MG63 (cell line): ENCODE results near the gene TRIM46. TPM values are rescaled to one million over a fixed set of nuclear protein-coding genes. Genes with fewer than 3 reads are reported as not detected.
"Not testable (repeated sequence)": the region's sequence is repeated elsewhere in the genome, so short reads cannot be mapped to it uniquely, and the experiment has no call there.

ENCODE experiments used
- DNase-seq: peaks from one replicate; pipeline ENCODE4 v3.0.0-alpha.2; 2020
- H3K27me3 ChIP-seq: fragments of 250-450 bp; sonication (Bioruptor Pico); 2 replicates; pipeline ENCODE4 v1.5.1; 2020; ENCODE audit warnings: mild to moderate bottlenecking, moderate library complexity
- H3K36me3 ChIP-seq: fragments of 250-450 bp; sonication (Bioruptor Pico); 2 replicates; pipeline ENCODE4 v1.5.1; 2020; ENCODE audit warnings: mild to moderate bottlenecking, moderate library complexity
- H3K4me3 ChIP-seq: fragments of 250-450 bp; sonication (Bioruptor Pico); 2 replicates; pipeline ENCODE4 v1.5.1; 2020; ENCODE audit warnings: mild to moderate bottlenecking, moderate library complexity
- H3K9me3 ChIP-seq: fragments of 250-450 bp; sonication (Bioruptor Pico); 2 replicates; pipeline ENCODE4 v1.5.1; 2020; ENCODE audit warnings: mild to moderate bottlenecking, moderate library complexity
- total RNA-seq: library from RNA; depleted of rRNA; stranded (reverse); fragments of >200 nt; shearing (Covaris generic); gene quantifications from 2 replicates; pipeline ENCODE4 v1.2.3, GENCODE V29; 2014; ENCODE audit warnings: low replicate concordance

TRIM46 gene
- total RNA-seq, 1 experiment from 2014 or later: not detected

- peak overlapping the region; percentile 77 for H3K4me3 ChIP-seq
- no peaks in the 10 kb centered on the region for H3K27me3 ChIP-seq
- H3K36me3 ChIP-seq: peaks cover 20% of the 10 kb centered on the region
- H3K9me3 ChIP-seq: no peaks in the 10 kb centered on the region
- DNase-seq: peak; percentile 97
Measured at GRCh38 chr1:155134880-155135414, 38.7 kb upstream of the TRIM46 start.

GRCh38 chr1:155135415-155136028 is 38.1 kb upstream of the TRIM46 start, which contains the start of gene SLC50A1:
TSS of gene SLC50A1 (plus strand) at chr1:155135852. CDS start at chr1:155135912, 60 bp downstream.
- DNase-seq: peak; percentile 96
- Histone ChIP-seq H3K27me3 (no peaks in the 10 kb centered on the region), H3K4me3 (peak within 1 kb of the TSS; percentile 77), H3K36me3 (peaks cover 20% of the 10 kb centered on the region), H3K9me3 (no peaks in the 10 kb centered on the region)

- no peaks in the 10 kb centered on the region for H3K9me3 ChIP-seq
- no peaks in the 10 kb centered on the region for H3K27me3 ChIP-seq
- DNase-seq: no peak
- H3K4me3 ChIP-seq: peak overlapping the region; percentile 77
- peaks cover 20% of the 10 kb centered on the region for H3K36me3 ChIP-seq
Measured at GRCh38 chr1:155136748-155137147, 36.9 kb upstream of the TRIM46 start.

DNA sequence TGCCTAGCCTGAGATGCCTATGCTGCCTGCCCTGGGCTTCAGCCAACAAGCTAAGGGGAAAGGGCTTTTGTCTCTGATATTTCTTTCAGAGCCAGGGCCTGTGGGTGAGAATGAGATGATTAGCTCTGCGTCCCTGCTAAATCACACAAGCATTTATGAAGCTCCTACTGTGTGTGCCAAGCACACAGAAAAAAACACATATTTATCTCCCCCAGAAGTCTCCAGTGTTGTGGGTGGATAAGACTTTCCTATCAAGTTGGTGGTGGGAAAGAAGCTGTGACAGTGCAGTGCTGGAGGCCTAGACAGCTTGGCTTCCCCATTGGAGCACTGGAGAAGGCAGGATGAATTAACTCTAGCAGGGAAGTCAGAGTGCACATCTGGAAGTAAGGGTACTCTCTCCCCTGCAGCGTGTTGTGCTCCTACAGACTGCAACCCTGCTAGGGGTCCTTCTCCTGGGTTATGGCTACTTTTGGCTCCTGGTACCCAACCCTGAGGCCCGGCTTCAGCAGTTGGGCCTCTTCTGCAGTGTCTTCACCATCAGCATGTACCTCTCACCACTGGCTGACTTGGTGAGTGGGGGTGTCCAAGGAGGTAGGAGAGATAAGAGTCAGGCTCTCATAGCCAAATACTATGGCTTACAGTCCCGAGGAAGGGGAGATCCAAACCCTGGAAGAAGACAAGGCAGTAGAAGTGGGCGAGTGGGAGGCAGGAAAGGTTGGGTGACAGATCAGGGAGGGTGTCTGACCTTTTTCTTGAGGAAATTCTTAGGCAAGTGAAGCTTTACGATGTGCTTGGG is 36.3 kb upstream of the TRIM46 start:
- no peak for DNase-seq
- Histone ChIP-seq H3K4me3 (peak overlapping the region; percentile 77), H3K9me3 (no peaks in the 10 kb centered on the region), H3K27me3 (no peaks in the 10 kb centered on the region), H3K36me3 (peaks cover 20% of the 10 kb centered on the region)

- peak; percentile 92 for DNase-seq
- H3K27me3 ChIP-seq: no peaks in the 10 kb centered on the region
- no peaks in the 10 kb centered on the region for H3K9me3 ChIP-seq
- H3K4me3 ChIP-seq: peak within 1 kb of the TSS; percentile 83
- H3K36me3 ChIP-seq: peaks cover 20% of the 10 kb centered on the region
Measured at GRCh38 chr1:155139895-155140629, 33.6 kb upstream of the TRIM46 start, which contains the start of gene DPM3. TSS of gene DPM3 (minus strand) at chr1:155140531. CDS start at chr1:155140240, 291 bp downstream.

DNA sequence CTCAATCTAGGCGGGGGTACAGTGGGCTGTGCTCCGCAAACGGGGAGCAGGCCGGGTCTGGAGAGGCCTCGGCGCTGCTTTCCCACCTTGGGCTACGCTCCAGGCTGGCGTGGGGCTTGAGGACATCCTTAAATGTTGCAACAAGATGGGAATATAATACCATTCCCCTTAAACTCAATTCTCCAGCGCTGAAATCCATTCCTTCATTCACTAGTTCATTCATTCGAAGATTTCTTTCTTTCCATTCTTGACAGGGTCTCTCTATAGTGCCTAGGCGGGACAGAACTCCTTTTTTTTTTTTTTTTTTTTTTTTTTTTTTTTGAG is 33.1 kb upstream of the TRIM46 start:
- no peaks in the 10 kb centered on the region for H3K27me3 ChIP-seq
- H3K4me3 ChIP-seq: peak overlapping the region; percentile 83
- no peak for DNase-seq
- no peaks in the 10 kb centered on the region for H3K9me3 ChIP-seq
- H3K36me3 ChIP-seq: peaks cover 20% of the 10 kb centered on the region

DNA sequence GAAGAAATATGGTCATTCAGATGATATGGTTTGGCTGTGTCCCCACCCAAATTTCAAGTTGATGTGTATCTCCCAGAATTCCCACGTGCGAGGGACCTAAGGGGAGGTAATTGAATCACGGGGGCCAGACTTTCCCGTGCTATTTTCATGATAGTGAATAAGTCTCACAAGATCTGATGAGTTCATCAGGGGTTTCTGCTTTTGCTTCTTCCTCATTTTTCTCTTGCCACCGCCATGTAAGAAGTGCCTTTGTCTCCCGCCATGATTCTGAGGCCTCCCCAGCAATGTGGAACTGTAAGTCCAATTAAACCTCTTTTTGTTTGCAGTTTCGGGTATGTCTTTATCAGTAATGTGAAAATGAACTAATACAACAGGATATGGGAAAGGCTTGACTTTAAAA is 31.9 kb upstream of the TRIM46 start:
- H3K36me3 ChIP-seq: peaks cover 20% of the 10 kb centered on the region
- H3K9me3 ChIP-seq: no peaks in the 10 kb centered on the region
- no peak for DNase-seq
- H3K27me3 ChIP-seq: no peaks in the 10 kb centered on the region
- no peak overlapping the region for H3K4me3 ChIP-seq

GRCh38 chr1:155145491-155145890 is 28.2 kb upstream of the TRIM46 start:
- H3K27me3 ChIP-seq: peaks cover 4% of the 10 kb centered on the region; the same call in 1 of the 2 replicates
- H3K4me3 ChIP-seq: no peak overlapping the region
- no peaks in the 10 kb centered on the region for H3K9me3 ChIP-seq
- no peaks in the 10 kb centered on the region for H3K36me3 ChIP-seq
- no peak for DNase-seq

GRCh38 chr1:155155996-155156643 is 17.5 kb upstream of the TRIM46 start:
- not testable (repeated sequence) for H3K9me3 ChIP-seq, DNase-seq, H3K4me3 ChIP-seq, H3K36me3 ChIP-seq
- peaks cover 21% of the 10 kb centered on the region for H3K27me3 ChIP-seq

GRCh38 chr1:155158991-155159390 is 14.7 kb upstream of the TRIM46 start:
- H3K36me3 ChIP-seq: no peaks in the 10 kb centered on the region
- DNase-seq: no peak
- peaks cover 15% of the 10 kb centered on the region for H3K27me3 ChIP-seq
- H3K9me3 ChIP-seq: peaks cover 3% of the 10 kb centered on the region; the same call in 1 of the 2 replicates
- no peak overlapping the region for H3K4me3 ChIP-seq

DNA sequence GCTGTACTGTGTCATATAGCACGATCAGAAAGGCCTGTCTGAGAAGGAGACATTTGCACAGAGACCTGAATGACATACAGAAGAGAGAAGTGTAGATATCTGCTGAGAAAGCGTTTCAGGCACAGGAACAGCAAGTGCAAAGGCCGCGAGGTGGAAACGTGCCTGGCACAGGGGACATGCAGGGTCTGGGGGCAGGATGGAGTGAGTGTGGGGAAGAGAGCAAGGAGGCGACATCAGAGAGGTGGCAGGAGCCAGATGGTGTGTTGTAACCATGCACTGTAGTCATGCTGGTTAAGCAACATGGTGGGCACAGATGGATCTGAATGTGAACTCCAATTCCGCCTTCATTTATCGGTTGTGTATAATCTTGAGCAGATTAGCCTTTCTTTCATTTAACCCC is 13.5 kb upstream of the TRIM46 start:
- DNase-seq: no peak
- Histone ChIP-seq H3K9me3 (peaks cover 1% of the 10 kb centered on the region; the same call in 1 of the 2 replicates), H3K27me3 (peaks cover 10% of the 10 kb centered on the region)

GRCh38 chr1:155162631-155163030 is 11.0 kb upstream of the TRIM46 start:
- H3K27me3 ChIP-seq, H3K9me3 ChIP-seq, DNase-seq, H3K36me3 ChIP-seq, H3K4me3 ChIP-seq: not testable (repeated sequence)

More for the DNA sequence above, 13.5 kb upstream of the TRIM46 start:
- H3K4me3 ChIP-seq: no peak overlapping the region
- no peaks in the 10 kb centered on the region for H3K36me3 ChIP-seq

DNA sequence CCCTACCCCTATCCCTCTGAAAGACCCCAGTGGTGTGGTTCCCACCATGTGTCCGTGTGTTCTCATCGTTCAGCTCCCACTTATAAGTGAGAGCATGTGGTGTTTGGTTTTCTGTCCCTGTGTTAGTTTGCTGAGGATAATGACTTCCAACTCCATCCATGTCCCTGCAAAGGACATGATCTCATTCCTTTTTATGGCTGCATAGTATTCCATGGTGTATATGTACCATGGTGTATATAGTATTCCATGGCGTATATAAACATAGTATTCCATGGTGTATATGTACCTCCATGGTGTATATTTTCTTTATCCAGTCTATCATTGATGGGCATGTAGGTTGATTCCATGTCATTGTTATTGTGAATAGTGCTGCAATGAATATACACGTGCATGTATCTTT is 9.9 kb upstream of the TRIM46 start:
- DNase-seq, H3K27me3 ChIP-seq, H3K4me3 ChIP-seq, H3K36me3 ChIP-seq, H3K9me3 ChIP-seq: not testable (repeated sequence)

- H3K27me3 ChIP-seq, DNase-seq, H3K36me3 ChIP-seq, H3K4me3 ChIP-seq, H3K9me3 ChIP-seq: not testable (repeated sequence)
Measured at GRCh38 chr1:155164625-155165024, 9.0 kb upstream of the TRIM46 start.

DNA sequence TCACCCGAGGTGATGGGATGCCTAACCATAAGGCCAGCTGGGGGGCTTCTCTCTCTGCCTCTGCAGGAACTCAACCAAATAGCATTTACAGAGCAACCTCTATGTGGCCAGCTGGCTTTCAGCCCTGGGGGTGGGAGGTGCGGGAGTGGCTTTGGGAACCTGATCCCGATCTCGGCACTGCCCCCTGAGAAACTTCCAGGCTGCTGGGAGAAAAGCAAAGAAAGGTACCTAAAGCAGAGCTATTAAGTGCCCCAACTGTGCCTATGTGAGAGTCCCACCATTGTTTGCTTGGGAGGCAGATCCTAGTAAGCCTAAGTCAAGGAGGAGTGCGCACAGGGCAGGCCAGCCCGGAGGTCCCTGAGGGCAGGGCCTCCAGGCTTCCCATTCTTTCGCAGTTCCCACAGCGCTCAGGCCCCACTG is 7.6 kb upstream of the TRIM46 start:
- H3K9me3 ChIP-seq: no peaks in the 10 kb centered on the region
- no peak overlapping the region for H3K4me3 ChIP-seq
- peaks cover 15% of the 10 kb centered on the region for H3K36me3 ChIP-seq
- no peak for DNase-seq
- H3K27me3 ChIP-seq: no peaks in the 10 kb centered on the region

DNA sequence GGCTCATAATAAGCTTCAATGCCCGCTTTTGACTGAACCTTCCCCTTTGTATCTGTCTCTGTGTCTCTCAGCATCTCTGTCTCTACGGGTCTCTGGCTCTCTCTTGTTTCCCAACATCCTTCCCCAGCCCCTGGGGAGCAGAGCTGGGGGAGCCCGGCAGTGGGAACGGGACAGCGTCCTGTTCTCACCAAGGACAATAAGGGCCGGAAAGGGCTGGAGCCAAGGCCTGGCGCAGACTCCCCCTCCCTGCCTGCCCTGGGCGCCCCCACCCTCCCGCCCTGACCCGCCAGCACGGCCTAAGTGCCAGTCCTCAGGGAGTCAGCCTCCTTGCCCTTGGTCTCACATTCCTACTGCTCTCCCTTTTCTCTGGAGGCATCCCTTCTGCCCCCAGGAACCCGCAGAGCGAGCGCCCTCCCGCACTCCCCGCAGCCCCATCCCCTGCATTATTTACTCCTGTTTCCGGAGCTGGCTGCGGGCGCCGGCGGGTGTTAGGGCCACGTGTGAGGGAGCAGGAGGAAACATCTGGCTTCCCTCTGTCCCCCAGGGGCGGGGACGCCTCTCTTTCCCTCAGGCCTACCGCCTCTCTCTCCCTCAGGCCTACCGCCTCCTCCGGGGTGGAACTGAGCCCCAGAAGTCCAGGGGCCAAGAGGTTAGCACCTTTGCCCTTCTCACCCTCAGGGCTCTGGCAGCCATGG is 7.0 kb upstream of the TRIM46 start:
- no peak for DNase-seq
- H3K4me3 ChIP-seq: no peak overlapping the region
- no peaks in the 10 kb centered on the region for H3K27me3 ChIP-seq
- no peaks in the 10 kb centered on the region for H3K9me3 ChIP-seq
- peaks cover 21% of the 10 kb centered on the region for H3K36me3 ChIP-seq
